PC-9 (cell line): ENCODE results near the gene VAMP4.

ENCODE experiments used
- EZH2 ChIP-seq: fragments of 200-600 bp; sonication (generic); IDR thresholded peaks from 2 replicates; pipeline ENCODE4 v1.8.0; 2017; ENCODE audit warnings: antibody characterized with exemption, low read depth
- TF ChIP-seq, protein P1 (sequence below): fragments of 200-600 bp; sonication (generic); conservative IDR thresholded peaks from 2 replicates; pipeline ENCODE4 v1.6.1; 2017; ENCODE audit warnings: mixed run types, antibody characterized with exemption, mild to moderate bottlenecking, moderate library complexity

DNA sequence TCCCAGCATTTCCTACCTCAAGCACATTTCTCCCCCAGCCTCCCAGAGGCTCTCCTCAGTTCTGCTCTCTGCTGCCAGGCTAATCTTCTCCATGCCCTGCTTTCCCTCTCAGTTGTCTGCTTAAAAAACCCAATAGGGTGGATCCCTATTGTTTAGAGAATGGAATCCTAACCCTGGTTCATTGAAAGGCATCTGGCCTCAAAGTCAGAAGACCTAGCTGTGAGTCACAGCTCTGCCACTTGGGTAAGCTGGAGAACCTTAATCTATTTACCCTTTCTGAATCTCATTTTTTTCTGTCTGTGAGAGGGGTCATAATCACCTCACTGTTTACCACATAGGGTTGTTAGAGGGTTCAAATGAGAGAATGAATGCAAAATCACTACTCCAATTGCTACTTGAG, 76.9 kb downstream of the VAMP4 start:
- TF ChIP-seq, protein P1, sequence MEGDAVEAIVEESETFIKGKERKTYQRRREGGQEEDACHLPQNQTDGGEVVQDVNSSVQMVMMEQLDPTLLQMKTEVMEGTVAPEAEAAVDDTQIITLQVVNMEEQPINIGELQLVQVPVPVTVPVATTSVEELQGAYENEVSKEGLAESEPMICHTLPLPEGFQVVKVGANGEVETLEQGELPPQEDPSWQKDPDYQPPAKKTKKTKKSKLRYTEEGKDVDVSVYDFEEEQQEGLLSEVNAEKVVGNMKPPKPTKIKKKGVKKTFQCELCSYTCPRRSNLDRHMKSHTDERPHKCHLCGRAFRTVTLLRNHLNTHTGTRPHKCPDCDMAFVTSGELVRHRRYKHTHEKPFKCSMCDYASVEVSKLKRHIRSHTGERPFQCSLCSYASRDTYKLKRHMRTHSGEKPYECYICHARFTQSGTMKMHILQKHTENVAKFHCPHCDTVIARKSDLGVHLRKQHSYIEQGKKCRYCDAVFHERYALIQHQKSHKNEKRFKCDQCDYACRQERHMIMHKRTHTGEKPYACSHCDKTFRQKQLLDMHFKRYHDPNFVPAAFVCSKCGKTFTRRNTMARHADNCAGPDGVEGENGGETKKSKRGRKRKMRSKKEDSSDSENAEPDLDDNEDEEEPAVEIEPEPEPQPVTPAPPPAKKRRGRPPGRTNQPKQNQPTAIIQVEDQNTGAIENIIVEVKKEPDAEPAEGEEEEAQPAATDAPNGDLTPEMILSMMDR: no peak
- TF ChIP-seq EZH2: no peak
